ENCODE results near the gene ZNF212.

DNA sequence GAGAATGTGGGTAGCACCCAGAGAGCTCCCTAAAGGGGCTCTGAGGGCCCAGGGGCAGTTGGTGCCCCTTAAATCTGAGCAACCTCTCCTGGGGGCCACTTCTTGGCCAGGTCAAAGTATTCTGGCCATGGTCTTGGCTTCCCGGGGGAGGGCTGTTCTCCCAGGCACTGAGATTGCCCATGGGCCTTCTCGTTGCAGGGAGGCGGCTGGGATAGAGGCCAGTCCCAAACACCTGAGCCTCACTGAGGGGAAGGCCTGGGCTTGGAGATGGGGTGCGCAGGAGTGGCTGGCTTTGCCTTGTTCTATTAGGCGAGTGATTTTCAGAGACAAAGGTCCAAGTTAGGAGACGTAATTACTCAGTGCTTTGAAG lies 56.0 kb downstream of the ZNF212 start:
- TF ChIP-seq YY1 (IDR thresholded peaks at IDR 0.05; ENCODE audit: insufficient read depth, insufficient read length): no peak
- no peak for TF ChIP-seq SUZ12 (IDR thresholded peaks at IDR 0.05; ENCODE audit: extremely low read depth, insufficient read depth, insufficient read length)
- TF ChIP-seq ZNF274 (IDR thresholded peaks at IDR 0.05; ENCODE audit: low read depth, low read length): no peak

Measured in NT2/D1 (cell line).